ENCODE results near the gene GRAMD1B.

Gene GRAMD1B

GRCh38 chr11:123594921-123595320 is 164.9 kb downstream of the GRAMD1B start:
- H3K4me1 ChIP-seq = no peaks in the 10 kb centered on the region
- H3K4me3 ChIP-seq (ENCODE audit: low read depth, low read length) = no peak overlapping the region
- no peaks in the 10 kb centered on the region for H3K27me3 ChIP-seq
- no peak for TF ChIP-seq CTCF (IDR thresholded peaks at IDR 0.05; ENCODE audit: low read depth, low read length)
- H3K9me3 ChIP-seq = no peaks in the 10 kb centered on the region
- H3K36me3 ChIP-seq = no peaks in the 10 kb centered on the region; the same call in 1 of the 2 replicates
- no peak for DNase-seq

DNA sequence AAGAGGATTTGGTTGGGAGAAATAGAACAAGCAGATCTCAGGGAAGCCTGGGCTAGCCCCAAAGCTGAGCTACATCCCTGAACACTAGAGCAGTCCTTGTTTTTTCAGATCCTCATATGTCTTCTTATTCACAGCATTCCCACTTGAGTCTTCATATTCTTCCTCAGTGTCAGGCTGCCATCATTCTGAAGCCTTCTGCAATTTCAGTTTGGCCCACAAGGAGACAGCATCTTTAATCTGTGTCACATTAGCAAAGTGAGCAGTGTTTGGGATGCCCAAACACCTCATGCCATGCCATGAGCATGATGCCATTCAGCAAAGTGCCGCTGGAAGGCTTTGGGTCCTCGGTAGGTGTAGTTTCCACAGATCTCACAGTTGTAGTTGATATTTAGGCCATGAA is 167.8 kb downstream of the GRAMD1B start:
- Histone ChIP-seq H3K4me3 (ENCODE audit: low read depth, low read length) (no peak overlapping the region), H3K36me3 (no peaks in the 10 kb centered on the region; the same call in 1 of the 2 replicates), H3K4me1 (no peaks in the 10 kb centered on the region), H3K27me3 (no peaks in the 10 kb centered on the region), H3K9me3 (no peaks in the 10 kb centered on the region)
- no peak for DNase-seq
- peak; percentile 21; the same call in 1 of the 2 replicates for TF ChIP-seq CTCF (IDR thresholded peaks at IDR 0.05; ENCODE audit: low read depth, low read length)

DNA sequence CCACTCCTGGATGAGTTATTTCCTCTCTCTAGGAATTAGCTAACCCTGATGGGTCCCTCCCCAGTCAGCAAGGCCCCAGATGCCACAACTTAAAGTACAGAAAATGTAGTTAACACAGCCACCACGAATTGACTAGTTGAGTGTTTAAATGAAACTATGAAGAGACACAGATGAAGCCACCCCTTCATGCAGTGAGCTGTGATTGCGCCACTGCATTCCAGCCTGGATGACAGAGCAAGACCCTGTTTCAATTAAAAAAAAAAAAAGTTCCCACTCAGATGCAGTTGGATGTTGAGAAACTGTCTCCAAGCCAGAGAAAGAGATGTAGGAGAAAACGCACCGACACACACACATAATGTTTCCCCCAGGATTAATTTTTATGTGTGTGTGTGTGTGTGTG is 171.1 kb downstream of the GRAMD1B start:
- Histone ChIP-seq H3K4me1 (no peaks in the 10 kb centered on the region), H3K36me3 (peaks cover under 1% of the 10 kb centered on the region)

GRCh38 chr11:123601743-123602142 is 171.7 kb downstream of the GRAMD1B start:
- Histone ChIP-seq H3K36me3 (peaks cover 3% of the 10 kb centered on the region), H3K9me3 (no peaks in the 10 kb centered on the region), H3K4me3 (ENCODE audit: low read depth, low read length) (no peak overlapping the region), H3K4me1 (no peaks in the 10 kb centered on the region), H3K27me3 (no peaks in the 10 kb centered on the region)
- no peak for TF ChIP-seq CTCF (IDR thresholded peaks at IDR 0.05; ENCODE audit: low read depth, low read length)
- no peak for DNase-seq

More for the DNA sequence above, 171.1 kb downstream of the GRAMD1B start:
- Histone ChIP-seq H3K4me3 (ENCODE audit: low read depth, low read length) (no peak overlapping the region), H3K27me3 (no peaks in the 10 kb centered on the region), H3K9me3 (no peaks in the 10 kb centered on the region)
- no peak for DNase-seq
- TF ChIP-seq CTCF (IDR thresholded peaks at IDR 0.05; ENCODE audit: low read depth, low read length) = no peak

DNA sequence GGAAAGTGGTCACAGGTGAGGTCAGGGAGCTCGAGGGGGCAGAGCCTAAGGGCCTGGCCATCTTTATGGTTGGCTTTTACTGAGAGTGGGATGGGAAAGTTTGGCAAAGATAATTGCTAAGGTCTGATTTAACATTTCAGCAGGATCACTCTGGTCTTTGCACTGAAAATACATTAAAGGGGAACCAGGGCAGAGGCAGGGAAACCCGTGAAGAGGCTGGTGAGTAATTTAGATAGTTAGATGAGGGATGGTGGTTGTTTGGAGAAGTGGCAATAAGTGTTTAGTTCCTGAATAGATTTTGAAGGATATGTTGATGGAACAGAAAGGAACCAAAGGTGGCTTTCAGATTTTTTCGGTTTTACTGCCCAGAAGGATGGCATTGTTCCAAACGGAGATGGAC is 173.6 kb downstream of the GRAMD1B start:
- Histone ChIP-seq H3K36me3 (peaks cover 10% of the 10 kb centered on the region), H3K4me1 (no peaks in the 10 kb centered on the region), H3K27me3 (no peaks in the 10 kb centered on the region), H3K4me3 (ENCODE audit: low read depth, low read length) (no peak overlapping the region), H3K9me3 (no peaks in the 10 kb centered on the region)
- no peak for DNase-seq
- no peak for TF ChIP-seq CTCF (IDR thresholded peaks at IDR 0.05; ENCODE audit: low read depth, low read length)

- H3K36me3 ChIP-seq = peaks cover 16% of the 10 kb centered on the region
- H3K4me3 ChIP-seq (ENCODE audit: low read depth, low read length) = no peak overlapping the region
- no peak for DNase-seq
- no peak for TF ChIP-seq CTCF (IDR thresholded peaks at IDR 0.05; ENCODE audit: low read depth, low read length)
- no peaks in the 10 kb centered on the region for H3K9me3 ChIP-seq
- no peaks in the 10 kb centered on the region for H3K27me3 ChIP-seq
- H3K4me1 ChIP-seq = no peaks in the 10 kb centered on the region
Observed at GRCh38 chr11:123607781-123608180, 177.7 kb downstream of the GRAMD1B start.
